Measurements from ENCODE around the gene HSP90AB1.

- TF ChIP-seq, protein P1, sequence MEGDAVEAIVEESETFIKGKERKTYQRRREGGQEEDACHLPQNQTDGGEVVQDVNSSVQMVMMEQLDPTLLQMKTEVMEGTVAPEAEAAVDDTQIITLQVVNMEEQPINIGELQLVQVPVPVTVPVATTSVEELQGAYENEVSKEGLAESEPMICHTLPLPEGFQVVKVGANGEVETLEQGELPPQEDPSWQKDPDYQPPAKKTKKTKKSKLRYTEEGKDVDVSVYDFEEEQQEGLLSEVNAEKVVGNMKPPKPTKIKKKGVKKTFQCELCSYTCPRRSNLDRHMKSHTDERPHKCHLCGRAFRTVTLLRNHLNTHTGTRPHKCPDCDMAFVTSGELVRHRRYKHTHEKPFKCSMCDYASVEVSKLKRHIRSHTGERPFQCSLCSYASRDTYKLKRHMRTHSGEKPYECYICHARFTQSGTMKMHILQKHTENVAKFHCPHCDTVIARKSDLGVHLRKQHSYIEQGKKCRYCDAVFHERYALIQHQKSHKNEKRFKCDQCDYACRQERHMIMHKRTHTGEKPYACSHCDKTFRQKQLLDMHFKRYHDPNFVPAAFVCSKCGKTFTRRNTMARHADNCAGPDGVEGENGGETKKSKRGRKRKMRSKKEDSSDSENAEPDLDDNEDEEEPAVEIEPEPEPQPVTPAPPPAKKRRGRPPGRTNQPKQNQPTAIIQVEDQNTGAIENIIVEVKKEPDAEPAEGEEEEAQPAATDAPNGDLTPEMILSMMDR (IDR thresholded peaks at IDR 0.05; ENCODE audit: insufficient read depth, low read depth, low read length): no peak
- no peak for TF ChIP-seq EZH2 (IDR thresholded peaks at IDR 0.05; ENCODE audit: insufficient read depth, low read length)
Measured at GRCh38 chr6:44258921-44259320, 12.0 kb downstream of the HSP90AB1 start.

Measured in astrocyte (in vitro differentiated cells and primary cell).